HPDE6-E6E7 (cell line): ENCODE results near the gene GPR108.

Experiments used
- DNase-seq: peaks from one replicate; pipeline ENCODE4 v3.0.0; 2011; ENCODE audit warnings: missing footprints; ENCODE audit errors: extremely low spot score

The GPR108 gene

DNA sequence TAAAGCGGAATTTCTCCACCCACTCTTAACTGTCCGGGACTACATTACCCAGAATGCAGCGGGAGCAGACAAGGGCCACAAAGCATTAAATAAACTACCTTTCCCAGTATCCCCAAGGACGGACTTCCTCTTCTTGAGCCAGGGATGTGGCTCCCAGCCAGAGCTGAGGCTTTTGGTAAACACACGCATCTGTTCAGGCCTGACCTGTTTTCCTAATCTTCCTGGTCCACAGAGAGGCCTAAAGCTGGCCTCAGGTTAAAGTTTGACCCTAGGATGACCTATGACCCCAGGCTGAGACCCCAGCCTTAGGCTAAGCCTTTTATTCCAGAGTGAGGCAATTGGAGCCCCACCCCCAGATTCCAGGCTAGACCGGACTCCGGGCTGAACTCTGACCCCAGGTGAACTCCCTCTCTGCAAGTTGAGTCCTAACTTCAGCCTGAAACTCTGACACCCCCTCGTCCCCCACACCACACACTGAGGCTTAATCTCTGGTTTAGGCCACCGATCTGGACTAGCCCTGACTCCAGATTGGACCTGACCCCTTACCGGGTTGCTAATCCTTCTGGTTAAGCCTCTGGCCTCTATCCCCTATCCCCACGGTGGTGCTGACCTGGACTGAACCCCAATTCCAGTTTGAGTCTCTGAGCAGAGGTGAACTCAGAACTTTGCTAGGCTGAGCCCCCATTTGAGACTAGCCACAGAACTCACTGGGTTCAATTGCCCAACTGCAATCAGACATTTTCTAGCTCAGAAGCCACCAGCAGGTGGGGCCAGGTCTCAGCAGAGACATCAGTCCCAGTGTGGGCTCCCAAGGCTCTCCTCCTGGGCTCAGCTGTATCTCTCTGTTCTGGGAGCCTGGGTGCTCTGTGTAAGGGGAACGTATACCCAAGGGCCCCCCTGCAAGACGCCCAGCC is 750 bp upstream of the GPR108 start:
- DNase-seq, result peak; percentile 72

GRCh38 chr19:6736917-6737283 is 480 bp downstream of the GPR108 start:
- no peak for DNase-seq

- DNase-seq, result peak; percentile 74
Measured at GRCh38 chr19:6736169-6736916, 1.0 kb downstream of the GPR108 start.

- DNase-seq, result no peak
Measured at GRCh38 chr19:6735181-6735911, 2.0 kb downstream of the GPR108 start.

DNA sequence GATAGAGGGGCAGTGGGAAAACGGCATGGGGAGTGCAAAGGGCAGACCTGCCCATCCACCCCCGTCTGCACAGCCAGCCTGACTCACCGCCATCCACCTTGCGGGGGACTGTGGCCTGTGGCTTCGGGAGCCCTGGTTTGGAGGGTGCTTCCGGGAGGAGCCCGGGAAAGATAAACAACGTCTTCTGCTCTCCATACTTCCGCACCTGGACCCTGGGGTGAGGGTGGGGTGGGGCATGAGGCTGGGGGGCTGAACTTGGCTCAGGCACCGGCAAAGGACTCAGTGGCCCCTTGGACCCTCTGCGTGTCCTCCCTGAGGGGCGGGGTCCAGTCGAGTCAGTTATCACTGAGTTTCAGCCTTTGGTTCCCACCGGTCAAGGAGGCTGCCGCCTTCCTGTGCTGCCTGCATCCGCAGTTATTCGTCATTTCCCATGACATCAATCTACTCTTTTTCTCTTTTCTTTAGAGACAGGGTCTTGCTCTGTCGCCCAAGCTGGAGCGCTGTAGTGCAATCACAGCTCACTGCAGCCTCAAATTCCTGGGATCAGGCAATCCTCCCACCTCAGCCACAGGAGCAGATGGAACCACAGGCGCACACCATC is 3.2 kb downstream of the GPR108 start:
- no peak for DNase-seq

DNA sequence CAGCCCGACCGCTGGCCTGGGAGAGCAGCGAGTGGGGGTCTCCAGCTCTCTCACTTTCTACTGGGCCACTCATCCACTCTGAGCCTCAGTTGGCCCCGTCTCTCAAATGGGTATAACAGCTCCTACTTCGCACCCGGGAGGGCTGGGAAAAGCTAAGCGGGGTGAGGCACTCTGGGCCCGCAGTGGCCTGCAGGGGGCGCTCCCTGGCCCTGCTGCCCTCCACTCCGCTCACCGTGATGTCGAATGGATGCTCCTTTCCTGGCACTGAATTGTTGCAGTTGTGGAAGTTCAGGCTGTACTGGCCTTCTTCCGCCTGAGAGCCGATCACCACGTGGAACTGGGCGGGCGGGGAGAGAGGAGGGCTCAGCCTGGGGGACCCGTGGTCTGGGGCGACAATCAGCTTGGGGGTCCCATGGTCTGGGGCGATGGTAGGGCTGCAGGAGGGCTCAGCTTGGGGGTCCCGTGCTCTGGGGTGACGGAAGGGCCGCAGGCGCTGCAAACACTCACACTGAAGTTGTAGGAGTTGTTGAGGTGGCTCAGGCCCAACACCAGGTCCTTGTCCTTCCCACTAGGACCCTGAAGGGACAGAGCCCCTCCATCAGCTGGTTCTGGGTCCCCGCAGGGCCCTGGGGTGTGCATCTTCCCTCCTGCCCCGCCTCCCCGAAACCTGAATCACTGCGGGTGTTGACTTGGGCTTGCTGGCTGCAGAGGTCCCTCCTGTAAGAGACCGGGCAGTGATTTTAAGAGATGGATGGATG is 3.9 kb downstream of the GPR108 start:
- no peak for DNase-seq

DNA sequence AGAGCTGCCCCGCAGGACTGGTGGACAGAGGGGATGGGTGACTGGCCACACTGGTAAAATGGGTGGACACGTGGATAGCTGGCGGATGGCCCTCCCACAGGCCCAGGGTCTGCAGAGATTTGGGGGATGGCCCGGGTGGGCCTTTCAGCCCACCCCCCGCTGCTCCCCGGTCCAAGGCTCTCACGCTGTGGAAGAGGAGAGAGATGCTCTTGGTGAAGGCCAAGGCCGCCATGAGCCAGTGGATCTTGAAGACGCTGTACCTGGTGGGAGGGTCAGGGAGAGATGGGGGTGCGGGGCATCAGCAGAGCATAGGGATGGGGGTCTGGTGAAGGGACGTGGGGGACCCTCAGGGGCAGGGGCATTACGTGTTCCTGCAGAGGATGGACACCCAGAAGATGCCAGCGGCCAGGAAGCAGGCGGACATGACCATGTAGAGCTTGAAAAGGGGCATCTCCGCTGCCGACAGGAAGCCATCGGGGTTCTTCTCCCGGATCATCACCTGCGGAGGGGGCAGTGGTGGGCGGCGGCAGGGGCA is 4.5 kb downstream of the GPR108 start:
- no peak for DNase-seq

DNA sequence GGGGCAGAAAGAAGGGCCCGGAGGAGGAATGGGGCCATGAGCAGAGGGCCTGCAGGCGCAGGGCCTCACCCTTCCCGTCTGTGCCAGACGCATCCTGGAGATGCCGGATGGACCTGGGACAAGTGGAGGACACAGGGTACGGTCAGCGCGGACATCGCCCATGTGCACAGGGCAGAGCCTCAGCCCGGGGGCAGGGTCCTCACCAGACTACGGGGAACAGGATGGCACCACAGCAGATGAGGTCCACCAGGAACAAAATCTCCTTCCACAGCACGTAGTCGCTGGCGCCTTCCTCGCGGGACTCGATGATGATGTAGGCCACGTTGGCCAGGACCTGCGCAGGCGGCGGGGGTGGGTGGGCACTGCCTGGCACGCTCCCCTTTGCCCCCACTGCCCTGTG is 5.6 kb downstream of the GPR108 start:
- no peak for DNase-seq

DNA sequence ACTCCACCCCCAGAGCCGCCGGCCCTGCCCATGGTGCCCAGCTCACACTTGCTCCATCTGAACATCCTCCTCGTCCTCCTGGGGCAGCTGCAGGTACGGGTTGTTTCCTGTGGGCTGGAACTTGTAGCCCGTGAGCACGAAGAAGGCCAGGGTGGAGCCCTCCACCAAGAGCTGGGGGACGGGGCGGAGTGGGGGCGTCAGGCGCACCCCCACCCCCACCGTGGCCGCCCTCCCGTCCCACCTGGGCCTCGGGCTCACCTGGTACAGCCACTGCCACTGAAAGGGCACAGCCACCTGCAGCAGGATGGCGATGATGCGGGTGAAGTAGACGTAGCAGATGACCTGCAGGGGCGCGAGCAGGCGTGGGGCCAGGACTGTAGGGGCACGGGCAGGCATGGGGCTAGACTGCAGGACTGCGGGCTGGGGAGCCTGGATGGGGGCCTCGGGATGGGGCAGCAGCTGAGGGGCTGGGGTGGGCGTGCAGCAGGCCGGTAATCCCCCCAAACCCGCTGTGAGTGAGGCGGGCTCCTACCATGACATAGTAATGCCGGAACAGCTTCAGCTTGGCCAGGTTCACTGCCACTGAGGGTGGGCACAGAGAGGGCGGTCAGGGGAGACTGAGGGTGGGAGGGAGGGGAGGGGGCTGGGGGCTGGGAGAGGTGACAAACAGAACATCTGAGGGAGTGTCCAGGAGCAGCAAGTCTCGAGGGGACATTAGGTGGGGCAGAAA is 6.3 kb downstream of the GPR108 start:
- no peak for DNase-seq

- no peak for DNase-seq
Measured at GRCh38 chr19:6730153-6730804, 7.1 kb downstream of the GPR108 start.

DNA sequence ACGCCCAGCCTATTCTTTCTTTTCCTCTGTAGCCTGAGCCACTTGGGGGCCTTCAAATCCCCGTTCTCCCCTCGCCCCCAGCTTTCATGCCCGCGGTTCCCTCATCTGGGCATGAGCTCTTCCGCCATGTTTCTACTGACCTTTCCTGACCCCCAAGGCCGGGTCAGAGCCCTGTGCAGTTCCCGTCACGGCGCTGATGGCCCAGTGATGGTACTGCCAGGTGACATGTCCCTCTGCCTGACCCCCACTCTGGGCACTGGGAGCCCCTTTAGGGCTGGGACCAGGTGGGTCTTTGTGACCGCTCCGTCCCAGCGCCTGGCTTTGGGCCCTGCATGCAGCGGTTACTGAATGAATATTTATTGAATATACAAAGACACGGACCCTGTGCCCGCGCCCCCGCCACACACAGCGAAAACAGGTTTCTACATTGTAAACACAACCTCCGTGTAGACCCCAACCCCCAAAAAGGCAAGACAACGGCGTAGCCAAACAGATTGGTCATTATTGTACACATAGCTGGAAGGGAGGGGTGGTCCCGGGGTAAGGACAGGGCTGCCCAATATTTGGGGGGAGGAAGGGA is 7.7 kb downstream of the GPR108 start:
- DNase-seq, result no peak

DNA sequence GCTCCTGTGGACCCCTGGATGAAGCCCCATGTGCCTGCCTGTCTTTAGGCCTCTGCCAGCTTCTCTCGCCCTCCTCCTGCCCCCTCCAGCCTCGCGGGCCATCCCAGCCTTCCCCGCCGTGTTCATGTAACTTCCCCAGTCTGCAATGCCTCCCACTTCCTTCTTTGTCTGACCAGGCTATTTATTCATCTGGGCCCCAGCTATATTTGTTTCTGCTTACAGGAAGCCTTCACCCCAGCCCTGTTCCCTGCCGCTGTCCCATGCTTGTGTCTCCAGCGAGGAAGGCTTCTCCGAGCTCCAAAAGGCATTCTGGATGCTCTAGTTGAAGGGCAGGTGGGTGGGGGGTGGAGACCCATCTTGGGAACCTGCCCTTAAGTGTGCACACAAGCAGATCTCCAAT is 9.0 kb downstream of the GPR108 start:
- DNase-seq, result no peak

DNA sequence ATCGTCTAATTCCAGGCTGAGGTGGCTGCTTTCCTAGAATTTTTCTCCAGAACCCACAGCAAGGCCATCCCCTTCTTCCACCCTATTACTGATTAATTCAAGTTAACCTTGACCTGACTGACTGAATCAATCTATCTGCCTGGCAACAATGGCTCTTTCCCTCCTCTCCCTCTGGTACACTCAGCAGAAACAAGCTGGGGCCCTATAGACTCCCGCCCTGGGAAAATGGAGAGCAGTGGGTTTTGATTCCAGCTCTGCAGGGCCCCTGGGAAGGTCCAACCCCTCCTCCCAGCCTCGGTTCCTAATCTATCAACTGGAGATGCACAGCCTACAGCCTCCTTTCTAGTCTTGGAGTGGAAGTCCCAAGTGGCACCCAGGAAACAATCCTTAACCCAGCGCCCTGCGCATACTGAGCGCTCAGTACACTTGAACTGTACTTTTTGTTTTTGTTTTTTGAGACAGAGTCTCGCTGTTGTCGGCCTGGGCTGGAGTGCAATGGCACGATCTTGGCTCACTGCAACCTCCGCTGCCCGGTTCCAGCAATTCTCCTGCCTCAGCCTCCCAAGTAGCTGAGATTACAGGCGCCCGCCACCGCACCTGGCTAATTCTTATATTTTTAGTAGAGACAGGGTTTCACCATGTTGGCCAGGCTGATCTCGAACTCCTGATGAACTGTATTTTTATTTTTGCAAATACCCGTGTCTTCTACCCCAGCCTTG is 11.7 kb downstream of the GPR108 start:
- no peak for DNase-seq

DNA sequence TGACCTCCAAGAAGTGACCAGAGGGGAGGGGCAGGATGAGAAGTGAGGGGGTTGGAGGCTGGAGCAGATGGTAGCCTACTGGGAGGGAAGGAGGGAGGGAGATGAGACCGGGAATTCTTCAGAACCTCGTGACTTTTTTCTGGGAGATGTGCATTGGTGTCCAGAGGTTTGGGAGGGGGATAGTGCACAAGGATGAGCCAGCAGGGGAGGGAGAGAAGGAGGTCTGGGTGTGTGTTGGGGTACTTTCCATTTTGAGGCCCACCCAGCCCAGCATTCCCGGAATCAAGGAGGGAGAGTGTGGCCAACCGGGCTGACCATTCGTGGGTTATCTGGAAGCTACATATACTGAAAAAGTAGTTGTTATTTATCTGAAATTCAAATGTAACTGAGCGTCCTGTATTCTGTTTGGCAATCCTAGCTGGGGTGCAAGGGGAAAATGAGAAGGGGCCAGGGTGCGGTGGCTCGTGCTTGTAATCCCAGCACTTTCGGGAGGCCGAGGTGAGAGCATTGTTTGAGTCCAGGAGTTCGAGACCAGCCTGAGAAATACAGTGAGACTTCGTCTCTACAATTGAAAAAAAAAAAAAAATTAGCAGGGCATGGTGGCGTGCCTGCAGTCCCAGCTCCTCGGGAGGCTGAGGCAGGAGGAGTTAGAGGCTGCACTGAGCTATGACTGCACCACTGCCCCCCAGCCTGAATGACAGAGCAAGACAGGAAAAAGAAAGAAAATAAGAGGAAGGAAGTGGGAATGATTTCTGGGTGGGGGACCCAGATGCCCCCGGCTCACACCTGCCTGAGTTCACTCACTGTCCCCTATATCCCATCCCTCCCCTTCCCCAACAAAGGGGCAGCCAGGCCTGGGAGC is 12.5 kb downstream of the GPR108 start:
- DNase-seq, result no peak

DNA sequence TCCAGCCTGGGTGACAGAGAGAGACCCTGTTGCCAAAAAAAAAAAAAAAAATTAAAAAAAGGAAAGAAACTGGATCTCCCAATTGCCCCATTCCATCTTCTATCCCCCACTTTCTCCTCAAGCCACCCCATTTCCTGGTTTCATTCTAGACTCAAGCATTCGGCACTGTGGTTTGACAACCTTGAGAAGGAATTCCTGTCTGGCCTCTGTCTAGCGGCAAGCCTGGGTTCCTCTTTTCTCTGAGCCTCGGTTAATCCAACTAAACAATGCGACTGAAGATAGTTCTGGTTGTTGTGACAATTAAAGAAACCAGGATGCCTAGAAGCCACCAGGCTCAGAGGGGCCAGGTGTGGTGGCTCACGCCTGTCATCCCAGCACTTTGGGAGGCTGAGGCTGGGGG is 13.6 kb downstream of the GPR108 start:
- DNase-seq, result no peak

- no peak for DNase-seq
Measured at GRCh38 chr19:6723108-6723618, 14.2 kb downstream of the GPR108 start.

DNA sequence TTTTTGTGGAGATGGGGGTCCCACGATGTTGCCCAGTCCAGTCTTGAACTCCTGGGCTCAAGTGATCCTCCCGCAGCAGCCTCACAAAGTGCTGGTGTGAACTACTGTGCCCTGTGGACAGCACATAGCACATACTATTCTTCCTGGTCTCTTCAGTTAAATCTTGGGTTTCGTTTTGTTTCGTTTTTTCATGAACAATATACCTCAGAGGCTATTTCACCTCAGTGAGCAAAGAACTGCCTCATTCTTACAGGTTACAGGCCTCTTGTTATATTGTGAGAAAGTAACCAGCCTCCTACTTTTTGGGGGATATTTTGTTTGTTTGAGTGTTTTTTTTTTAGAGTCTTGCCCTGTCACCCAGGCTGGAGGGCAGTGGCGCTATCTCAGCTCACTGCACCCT is 15.6 kb downstream of the GPR108 start:
- no peak for DNase-seq

- no peak for DNase-seq
Measured at GRCh38 chr19:6721138-6721474, 16.3 kb downstream of the GPR108 start.
